HEK293 (cell line): ENCODE results near the gene TNIP3.
"Not testable (repeated sequence)": the region's sequence is repeated elsewhere in the genome, so short reads cannot be mapped to it uniquely, and the experiment has no call there.

Source experiments
- CTCF ChIA-PET: fragments of 350-600 bp; formaldehyde crosslinking; extraction: SDS; loops from one replicate; lab custom pipeline; 2021; ENCODE audit warnings: antibody characterized with exemption; lab: Yijun Ruan, JAX
- POLR2A ChIA-PET: fragments of 300-600 bp; formaldehyde crosslinking; extraction: SDS; loops from one replicate; lab custom pipeline; 2020; ENCODE audit warnings: antibody characterized with exemption, inconsistent platforms; lab: Yijun Ruan, JAX
- H3K27ac ChIP-seq: fragments of 200-500 bp; sonication (Bioruptor generic); 2 replicates; pipeline ENCODE4 v1.5.1; 2014; ENCODE audit warnings: low read depth, low read length, control low read depth, inconsistent platforms; ENCODE audit errors: extremely low read depth
- H3K36me3 ChIP-seq, 2 experiments: fragments of 200-500 bp in 1 of 2; sonication (Bioruptor generic) in 1 of 2; 1 replicate in 1 of 2; 2 replicates in 1 of 2; pipeline ENCODE4 v1.5.1; 2014 to 2017; ENCODE audit warnings: inconsistent platforms in 2 of 2, low read length in 2 of 2; ENCODE audit not compliant: control insufficient read depth in 2 of 2, insufficient read depth in 1 of 2
- H3K4me1 ChIP-seq: fragments of 200-500 bp; sonication (Bioruptor generic); 2 replicates; pipeline ENCODE4 v1.5.1; 2014; ENCODE audit warnings: mild to moderate bottlenecking, low read length, inconsistent platforms; ENCODE audit not compliant: control insufficient read depth, insufficient read depth
- H3K4me3 ChIP-seq: 2 replicates; pipeline ENCODE4 v1.5.1; 2011; ENCODE audit warnings: low read depth, mild to moderate bottlenecking, control low read depth, low read length, moderate library complexity
- H3K9me3 ChIP-seq: fragments of 200-500 bp; sonication (Bioruptor generic); 2 replicates; pipeline ENCODE4 v1.5.1; 2014; ENCODE audit warnings: low read depth, low read length, inconsistent platforms; ENCODE audit not compliant: control insufficient read depth, insufficient read depth
- CTCF ChIP-seq: fragments of 450-650 bp; formaldehyde crosslinking; IDR thresholded peaks from 2 replicates; pipeline ENCODE4 v1.5.1; 2016; ENCODE audit warnings: missing biosample characterization, missing genetic modification characterization
- PRDM1 ChIP-seq: fragments of 450-650 bp; formaldehyde crosslinking; IDR thresholded peaks from 2 replicates; pipeline ENCODE4; 2016; ENCODE audit warnings: missing biosample characterization, missing genetic modification characterization
- ZFP3 ChIP-seq: fragments of 450-650 bp; formaldehyde crosslinking; IDR thresholded peaks from 2 replicates; pipeline ENCODE4 v1.5.1; 2016; ENCODE audit warnings: low read depth, missing biosample characterization, missing genetic modification characterization
- ZNF112 ChIP-seq: fragments of 450-650 bp; formaldehyde crosslinking; IDR thresholded peaks from 2 replicates; pipeline ENCODE4 v1.5.0; 2017; ENCODE audit warnings: missing biosample characterization, missing genetic modification characterization
- ZNF18 ChIP-seq: fragments of 450-650 bp; formaldehyde crosslinking; IDR thresholded peaks from 2 replicates; pipeline ENCODE4 v1.5.1; 2016; ENCODE audit warnings: missing biosample characterization, missing genetic modification characterization
- ZNF214 ChIP-seq: fragments of 450-650 bp; formaldehyde crosslinking; IDR thresholded peaks from 2 replicates; pipeline ENCODE4 v1.5.1; 2017; ENCODE audit warnings: missing biosample characterization, mild to moderate bottlenecking, missing genetic modification characterization, borderline replicate concordance
- ZNF341 ChIP-seq: fragments of 450-650 bp; formaldehyde crosslinking; IDR thresholded peaks from 2 replicates; pipeline ENCODE4; 2016; ENCODE audit warnings: low read depth, missing biosample characterization, missing genetic modification characterization
- ZNF362 ChIP-seq: fragments of 450-650 bp; formaldehyde crosslinking; IDR thresholded peaks from 2 replicates; pipeline ENCODE4 v1.5.1; 2016; ENCODE audit warnings: missing biosample characterization, missing genetic modification characterization
- ZNF488 ChIP-seq: fragments of 450-650 bp; formaldehyde crosslinking; IDR thresholded peaks from 2 replicates; pipeline ENCODE4 v1.5.1; 2016; ENCODE audit warnings: missing biosample characterization, missing genetic modification characterization
- ZNF513 ChIP-seq: fragments of 450-650 bp; IDR thresholded peaks from 2 replicates; pipeline ENCODE4 v1.5.1; 2018; ENCODE audit warnings: missing biosample characterization, missing genetic modification characterization
- ZNF558 ChIP-seq: fragments of 450-650 bp; formaldehyde crosslinking; IDR thresholded peaks from 2 replicates; pipeline ENCODE4 v1.5.1; 2016; ENCODE audit warnings: missing biosample characterization, missing genetic modification characterization
- ZNF610 ChIP-seq: fragments of 450-650 bp; formaldehyde crosslinking; IDR thresholded peaks from 2 replicates; pipeline ENCODE4 v1.5.1; 2016; ENCODE audit warnings: missing biosample characterization, missing genetic modification characterization, borderline replicate concordance
- ZNF692 ChIP-seq: fragments of 450-650 bp; formaldehyde crosslinking; IDR thresholded peaks from 2 replicates; pipeline ENCODE4 v1.5.1; 2016; ENCODE audit warnings: missing biosample characterization, missing genetic modification characterization
- ZNF785 ChIP-seq: fragments of 450-650 bp; formaldehyde crosslinking; IDR thresholded peaks from 2 replicates; pipeline ENCODE4 v1.5.1; 2016; ENCODE audit warnings: missing biosample characterization, missing genetic modification characterization
- ZNF791 ChIP-seq: fragments of 450-650 bp; formaldehyde crosslinking; IDR thresholded peaks from 2 replicates; pipeline ENCODE4 v1.5.1; 2016; ENCODE audit warnings: missing biosample characterization, missing genetic modification characterization

Gene TNIP3

GRCh38 chr4:121177246-121178137 is 13.4 kb upstream of the TNIP3 start:
- no peak for TF ChIP-seq CTCF (tag by site-specific recombination)
- TF ChIP-seq ZNF214, result no peak
- TF ChIP-seq ZFP3, result no peak
- TF ChIP-seq ZNF112 (tag by site-specific recombination), result no peak
- TF ChIP-seq ZNF791 (tag by site-specific recombination), result no peak
- no peak for TF ChIP-seq ZNF610
- TF ChIP-seq ZNF18 (tag by site-specific recombination), result no peak
- TF ChIP-seq ZNF341 (tag by site-specific recombination), result no peak
- TF ChIP-seq ZNF785 (tag by site-specific recombination), result no peak
- TF ChIP-seq PRDM1 (tag by site-specific recombination), result no peak
- no peak for TF ChIP-seq ZNF558 (tag by site-specific recombination)
- TF ChIP-seq ZNF692 (tag by site-specific recombination), result no peak
- no peak for TF ChIP-seq ZNF362 (tag by site-specific recombination)
- TF ChIP-seq, all 188 proteins: peak for 0
- Histone ChIP-seq H3K9me3 (no peaks in the 10 kb centered on the region), H3K4me1 (no peaks in the 10 kb centered on the region), H3K4me3 (no peak overlapping the region), H3K36me3 (no peaks in the 10 kb centered on the region), H3K27ac (no peak overlapping the region)
- POLR2A ChIA-PET, result no interaction called here
- CTCF ChIA-PET, result no interaction called here

GRCh38 chr4:121176082-121176934 is 12.2 kb upstream of the TNIP3 start:
- ChIA-PET CTCF (interaction anchor here (0.6 kb wide), 1 partner anchor 109 kb away, joined by 3 read pairs; no protein-coding TSS in a partner anchor), POLR2A (no interaction called here)
- TF ChIP-seq ZNF513 (peak; percentile 74), ZNF488 (tag by site-specific recombination) (no peak)
- TF ChIP-seq, all 188 proteins: peak for 1

GRCh38 chr4:121171477-121171876 is 7.4 kb upstream of the TNIP3 start:
- H3K27ac ChIP-seq, CTCF ChIA-PET, POLR2A ChIA-PET, H3K4me1 ChIP-seq, H3K9me3 ChIP-seq, H3K36me3 ChIP-seq, H3K4me3 ChIP-seq: not testable (repeated sequence)

More at GRCh38 chr4:121176082-121176934, 12.2 kb upstream of the TNIP3 start:
- Histone ChIP-seq H3K36me3 (no peaks in the 10 kb centered on the region), H3K9me3 (no peaks in the 10 kb centered on the region), H3K27ac (no peak overlapping the region), H3K4me1 (no peaks in the 10 kb centered on the region), H3K4me3 (no peak overlapping the region)
